CD14-positive monocyte (primary cell): Measurements from ENCODE around the gene FXR2. TPM values are rescaled to one million over a fixed set of nuclear protein-coding genes. Genes with fewer than 3 reads are reported as not detected.

Experiments used
- DNase-seq, 3 donors: peaks; one replicate each; pipeline ENCODE4 v3.0.0-alpha.2; 2011 to 2022
- H2AFZ ChIP-seq: 2 replicates; pipeline ENCODE4 v1.6.0; 2012; ENCODE audit warnings: mild to moderate bottlenecking, low read depth, low read length, inconsistent platforms; ENCODE audit not compliant: insufficient read depth, poor library complexity, severe bottlenecking
- H3K27ac ChIP-seq, 2 donors: 1 replicate in 1 of 2; 2 replicates in 1 of 2; pipeline ENCODE4 v1.5.1; 2012 to 2013; ENCODE audit warnings: low read length in 2 of 2, control low read depth in 1 of 2, inconsistent platforms in 1 of 2, low read depth in 1 of 2, mild to moderate bottlenecking in 1 of 2
- H3K27me3 ChIP-seq, 2 donors: one replicate each; pipeline versions ENCODE4 v1.6.0 to v1.6.1; 2011 to 2013; ENCODE audit warnings: low read length in 2 of 2; ENCODE audit not compliant: control insufficient read depth in 2 of 2, insufficient read depth in 2 of 2
- H3K36me3 ChIP-seq, 2 donors: replicated peaks in 1 of 2; 1 replicate in 1 of 2; 2 replicates in 1 of 2; pipeline versions ENCODE4 v1.5.1 to v1.6.1; 2012 to 2013; ENCODE audit warnings: low read length in 2 of 2, control low read depth in 1 of 2, inconsistent platforms in 1 of 2, mild to moderate bottlenecking in 1 of 2; ENCODE audit not compliant: insufficient read depth in 2 of 2, control insufficient read depth in 1 of 2
- H3K4me1 ChIP-seq, 2 donors: 1 replicate in 1 of 2; 2 replicates in 1 of 2; pipeline versions ENCODE4 v1.5.1 to v1.6.1; 2012 to 2013; ENCODE audit warnings: low read length in 2 of 2, control low read depth in 1 of 2, inconsistent platforms in 1 of 2, mild to moderate bottlenecking in 1 of 2, moderate library complexity in 1 of 2; ENCODE audit not compliant: insufficient read depth in 2 of 2, control insufficient read depth in 1 of 2
- H3K4me2 ChIP-seq: replicated peaks from 2 replicates; pipeline ENCODE3; 2012; ENCODE audit warnings: low read length, moderate library complexity, mild to moderate bottlenecking; ENCODE audit not compliant: poor library complexity, severe bottlenecking; ENCODE audit errors: extremely low read depth
- H3K4me3 ChIP-seq, 3 experiments: fragments of 200-600 bp in 1 of 3; sonication (generic) in 1 of 3; replicated peaks in 1 of 3; 1 replicate in 2 of 3; 2 replicates in 1 of 3; pipeline ENCODE4 v1.5.1; 2011 to 2013; ENCODE audit warnings: low read length in 3 of 3, mild to moderate bottlenecking in 3 of 3, control low read depth in 2 of 3, low read depth in 2 of 3, inconsistent platforms in 1 of 3, moderate library complexity in 1 of 3
- H3K79me2 ChIP-seq: 2 replicates; pipeline ENCODE4 v1.6.0; 2012; ENCODE audit warnings: mild to moderate bottlenecking, control low read depth, inconsistent platforms, low read length, moderate library complexity; ENCODE audit not compliant: insufficient read depth
- H3K9ac ChIP-seq: 2 replicates; pipeline ENCODE4 v1.6.0; 2017; ENCODE audit warnings: low read length, mild to moderate bottlenecking; ENCODE audit not compliant: insufficient read depth, poor library complexity, severe bottlenecking
- H3K9me3 ChIP-seq, 2 donors: replicated peaks in 1 of 2; 1 replicate in 1 of 2; 2 replicates in 1 of 2; pipeline versions ENCODE4 v1.5.1 to v1.6.1; 2012 to 2013; ENCODE audit warnings: low read length in 2 of 2, control low read depth in 1 of 2; ENCODE audit not compliant: control insufficient read depth in 1 of 2, insufficient read depth in 1 of 2
- H4K20me1 ChIP-seq: 2 replicates; pipeline ENCODE4 v1.6.0; 2012; ENCODE audit warnings: mild to moderate bottlenecking, low read length, control low read depth, moderate library complexity; ENCODE audit not compliant: insufficient read depth
- H3K27ac Mint-ChIP-seq, 7 donors: one replicate each; pipeline ENCODE4 v1.8.0; 2020; ENCODE audit warnings: mild to moderate bottlenecking in 7 of 7, mixed read lengths in 7 of 7, moderate library complexity in 6 of 7, inconsistent platforms in 2 of 7
- H3K27me3 Mint-ChIP-seq, 3 donors: one replicate each; pipeline ENCODE4 v1.8.0; 2021 to 2022; ENCODE audit warnings: low read depth in 3 of 3, mild to moderate bottlenecking in 3 of 3, mixed read lengths in 3 of 3, moderate library complexity in 3 of 3, inconsistent platforms in 1 of 3
- H3K36me3 Mint-ChIP-seq, 2 donors: one replicate each; pipeline ENCODE4 v1.8.0; 2020; ENCODE audit warnings: mixed read lengths in 2 of 2, inconsistent platforms in 1 of 2, mild to moderate bottlenecking in 1 of 2
- H3K4me1 Mint-ChIP-seq: one replicate; pipeline ENCODE4 v1.8.0; 2020; ENCODE audit warnings: mild to moderate bottlenecking, mixed read lengths
- H3K4me3 Mint-ChIP-seq, 2 donors: one replicate each; pipeline ENCODE4 v1.8.0; 2020; ENCODE audit warnings: mild to moderate bottlenecking in 2 of 2, mixed read lengths in 2 of 2, moderate library complexity in 1 of 2
- H3K9me3 Mint-ChIP-seq, 7 donors: one replicate each; pipeline ENCODE4 v1.8.0; 2020 to 2022; ENCODE audit warnings: mixed read lengths in 7 of 7, mild to moderate bottlenecking in 6 of 7, moderate library complexity in 6 of 7, inconsistent platforms in 2 of 7
- WGBS: methylation state at CpG from one replicate; pipeline ENCODE4 v1.1.5; 2013; ENCODE audit warnings: missing lambda C conversion rate; ENCODE audit not compliant: insufficient coverage; 5-methylcytosine and 5-hydroxymethylcytosine counted together
- intact Hi-C, 2 donors: fragments of 100-400 bp; cut with micrococcal nuclease; formaldehyde crosslinking; loops; one replicate each; pipeline versions ENCODE4 v1.15.0 to v1.15.1; 2023
- polyA plus RNA-seq, 3 donors: library from polyadenylated mRNA; depleted of rRNA in 1 of 3; unstranded in 2 of 3; stranded (reverse) in 1 of 3; fragments of 300-500 nt in 2 of 3; fragments of >200 nt in 1 of 3; fragmentation: Illumina TruSeq in 2 of 3; gene quantifications; 1 replicate in 2 of 3; 2 replicates in 1 of 3; pipeline ENCODE4 v1.2.3, GENCODE V29; 2012 to 2021
- TF ChIP-seq, protein P1 (sequence below): fragments of 200-600 bp; IDR thresholded peaks from one replicate; pipeline ENCODE4 v1.8.0; 2022; ENCODE audit warnings: antibody characterized with exemption, mild to moderate bottlenecking

The FXR2 gene
- polyA plus RNA-seq, 3 donors: 6.2 to 23.0 (median 9.2) TPM

DNA sequence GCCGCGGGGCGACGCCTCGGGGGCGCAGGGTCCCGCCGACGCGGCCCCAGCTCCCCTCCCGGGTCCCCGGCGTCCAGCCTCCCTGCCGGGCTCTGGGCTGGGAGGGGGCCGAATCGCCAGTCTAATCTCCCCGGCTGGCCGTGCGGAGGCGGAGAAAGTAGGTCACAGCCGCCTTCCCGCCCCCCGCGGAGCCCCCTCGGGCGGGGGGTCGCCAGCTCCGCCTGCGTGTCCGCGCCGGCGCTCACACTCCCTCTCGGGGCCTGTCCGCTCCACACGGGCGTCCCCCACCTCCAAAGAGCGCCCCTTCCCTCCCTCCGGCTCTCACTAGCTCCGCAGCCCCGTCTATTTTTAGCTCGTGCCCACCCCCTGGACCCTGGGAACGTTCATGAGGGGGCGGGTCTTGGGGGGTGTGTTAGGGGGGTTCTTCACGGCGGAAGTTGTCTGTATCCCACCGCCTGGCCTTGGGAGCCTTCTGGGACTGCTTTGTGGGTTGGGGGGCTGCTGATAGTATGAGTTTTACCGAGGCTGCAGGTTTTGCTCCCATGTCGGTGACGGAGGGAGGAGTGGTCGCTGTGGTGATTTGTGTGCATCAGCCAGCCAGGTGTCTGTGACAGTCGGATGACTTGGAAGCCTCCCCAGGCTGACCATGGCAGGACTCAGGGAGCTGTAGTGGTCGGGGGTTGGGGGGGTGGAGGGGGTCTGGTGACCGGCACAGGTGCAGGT, 37.1 kb upstream of the FXR2 start:
- no peak for DNase-seq
- H3K4me3 ChIP-seq: peak overlapping the region in 1 of 3 experiments; percentile 81
- Mint-ChIP-seq H3K27ac (peak overlapping the region in 1 of 7 donors; percentile 41), H3K36me3 (peaks cover 7 to 13% of the 10 kb centered on the region in 2 donors), H3K4me3 (peak overlapping the region; percentile 47 to 83), H3K27me3 (peaks cover 44 to 68% (median 52%) of the 10 kb centered on the region in 3 donors), H3K9me3 (peaks cover 0 to 23% (median 4%) of the 10 kb centered on the region in 7 donors), H3K4me1 (peaks cover 28% of the 10 kb centered on the region)
- 8% methylated on average over 39 of the region's 54 CpGs for WGBS
- H3K4me1 ChIP-seq: peaks cover 22 to 32% of the 10 kb centered on the region in 2 donors
- peak overlapping the region; percentile 78 for H2AFZ ChIP-seq
- intact Hi-C loops: no loop called here
- no peaks in the 10 kb centered on the region for H3K9me3 ChIP-seq
- TF ChIP-seq, protein P1, sequence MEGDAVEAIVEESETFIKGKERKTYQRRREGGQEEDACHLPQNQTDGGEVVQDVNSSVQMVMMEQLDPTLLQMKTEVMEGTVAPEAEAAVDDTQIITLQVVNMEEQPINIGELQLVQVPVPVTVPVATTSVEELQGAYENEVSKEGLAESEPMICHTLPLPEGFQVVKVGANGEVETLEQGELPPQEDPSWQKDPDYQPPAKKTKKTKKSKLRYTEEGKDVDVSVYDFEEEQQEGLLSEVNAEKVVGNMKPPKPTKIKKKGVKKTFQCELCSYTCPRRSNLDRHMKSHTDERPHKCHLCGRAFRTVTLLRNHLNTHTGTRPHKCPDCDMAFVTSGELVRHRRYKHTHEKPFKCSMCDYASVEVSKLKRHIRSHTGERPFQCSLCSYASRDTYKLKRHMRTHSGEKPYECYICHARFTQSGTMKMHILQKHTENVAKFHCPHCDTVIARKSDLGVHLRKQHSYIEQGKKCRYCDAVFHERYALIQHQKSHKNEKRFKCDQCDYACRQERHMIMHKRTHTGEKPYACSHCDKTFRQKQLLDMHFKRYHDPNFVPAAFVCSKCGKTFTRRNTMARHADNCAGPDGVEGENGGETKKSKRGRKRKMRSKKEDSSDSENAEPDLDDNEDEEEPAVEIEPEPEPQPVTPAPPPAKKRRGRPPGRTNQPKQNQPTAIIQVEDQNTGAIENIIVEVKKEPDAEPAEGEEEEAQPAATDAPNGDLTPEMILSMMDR: no peak
- H3K27me3 ChIP-seq: peaks cover 35 to 46% of the 10 kb centered on the region in 2 donors
- H3K9ac ChIP-seq: no peak overlapping the region
- H3K4me2 ChIP-seq: peak overlapping the region; percentile 94
- H3K79me2 ChIP-seq: no peaks in the 10 kb centered on the region
- H3K27ac ChIP-seq: no peak overlapping the region
- no peaks in the 10 kb centered on the region for H4K20me1 ChIP-seq
- no peaks in the 10 kb centered on the region for H3K36me3 ChIP-seq

- Mint-ChIP-seq H3K27ac (peak overlapping the region in 1 of 7 donors; percentile 46), H3K4me1 (peaks cover 34% of the 10 kb centered on the region), H3K27me3 (peaks cover 44 to 66% (median 52%) of the 10 kb centered on the region in 3 donors), H3K4me3 (peak overlapping the region; percentile 80 to 92), H3K9me3 (peaks cover 0 to 23% (median 4%) of the 10 kb centered on the region in 7 donors), H3K36me3 (peaks cover 7 to 16% of the 10 kb centered on the region in 2 donors)
- peak in 1 of 3 donors; percentile 7 for DNase-seq
- peak overlapping the region; percentile 78 for H2AFZ ChIP-seq
- peaks cover 35 to 46% of the 10 kb centered on the region in 2 donors for H3K27me3 ChIP-seq
- peak overlapping the region; percentile 36 for H3K9ac ChIP-seq
- H3K4me1 ChIP-seq: peaks cover 28 to 38% of the 10 kb centered on the region in 2 donors
- TF ChIP-seq, protein P1: no peak
- no peaks in the 10 kb centered on the region for H3K9me3 ChIP-seq
- no peaks in the 10 kb centered on the region for H3K79me2 ChIP-seq
- peak overlapping the region; percentile 94 for H3K4me2 ChIP-seq
- under 1% methylated on average over 40 of the region's 45 CpGs for WGBS
- no peaks in the 10 kb centered on the region for H3K36me3 ChIP-seq
- no peaks in the 10 kb centered on the region for H4K20me1 ChIP-seq
- H3K4me3 ChIP-seq: peak overlapping the region; percentile 42 to 81 (median 56)
- intact Hi-C loops: no loop called here
- H3K27ac ChIP-seq: no peak overlapping the region
Measured at GRCh38 chr17:7651097-7651664, 36.5 kb upstream of the FXR2 start.
